ENCODE data around the gene ERN1.

GRCh38 chr17:64125937-64126336, 4.0 kb downstream of the ERN1 start:
- TF ChIP-seq EZH2 (IDR thresholded peaks at IDR 0.05; ENCODE audit: low read length, unreplicated experiment) (no peak), CTCF (conservative IDR thresholded peaks at IDR 0.05; ENCODE audit: low read depth, low read length) (no peak), EZH2phosphoT487 (IDR thresholded peaks at IDR 0.05; ENCODE audit: borderline replicate concordance, low read length) (no peak)

Measured in PC-3 (cell line).